VCaP (cell line): ENCODE data around the gene CD40.

Experiments used
- H3K27ac ChIP-seq: fragments of 450-650 bp; 2 replicates; pipeline ENCODE4 v1.5.1; 2017
- CTCF ChIP-seq: fragments of 450-650 bp; conservative IDR thresholded peaks from 2 replicates; pipeline ENCODE4 v1.5.1; 2017; ENCODE audit warnings: mild to moderate bottlenecking, moderate library complexity

CD40 gene

GRCh38 chr20:46133886-46134654, 16.0 kb downstream of the CD40 start:
- TF ChIP-seq CTCF: no peak
- no peak overlapping the region for H3K27ac ChIP-seq

DNA sequence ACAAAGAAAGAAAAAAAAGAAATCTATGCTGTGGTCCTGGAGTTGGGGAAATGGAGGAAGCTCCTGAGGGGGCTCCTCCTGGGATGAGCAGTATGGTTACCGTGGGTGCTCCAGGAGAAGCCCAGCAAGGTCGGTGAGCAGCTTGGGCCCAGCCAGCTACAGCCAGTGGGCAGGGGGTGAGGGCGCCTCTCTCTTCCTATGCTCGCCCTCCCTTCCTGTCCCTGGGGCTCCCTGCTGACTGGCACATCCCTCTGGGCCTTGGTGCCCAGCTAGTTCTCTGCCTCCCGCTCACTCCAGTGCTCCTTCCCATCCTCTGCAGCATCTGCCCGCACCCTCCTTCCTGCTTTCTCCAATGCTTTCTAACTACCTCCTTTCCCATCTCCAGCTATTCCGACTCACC, 16.6 kb downstream of the CD40 start:
- no peak for TF ChIP-seq CTCF
- no peak overlapping the region for H3K27ac ChIP-seq

DNA sequence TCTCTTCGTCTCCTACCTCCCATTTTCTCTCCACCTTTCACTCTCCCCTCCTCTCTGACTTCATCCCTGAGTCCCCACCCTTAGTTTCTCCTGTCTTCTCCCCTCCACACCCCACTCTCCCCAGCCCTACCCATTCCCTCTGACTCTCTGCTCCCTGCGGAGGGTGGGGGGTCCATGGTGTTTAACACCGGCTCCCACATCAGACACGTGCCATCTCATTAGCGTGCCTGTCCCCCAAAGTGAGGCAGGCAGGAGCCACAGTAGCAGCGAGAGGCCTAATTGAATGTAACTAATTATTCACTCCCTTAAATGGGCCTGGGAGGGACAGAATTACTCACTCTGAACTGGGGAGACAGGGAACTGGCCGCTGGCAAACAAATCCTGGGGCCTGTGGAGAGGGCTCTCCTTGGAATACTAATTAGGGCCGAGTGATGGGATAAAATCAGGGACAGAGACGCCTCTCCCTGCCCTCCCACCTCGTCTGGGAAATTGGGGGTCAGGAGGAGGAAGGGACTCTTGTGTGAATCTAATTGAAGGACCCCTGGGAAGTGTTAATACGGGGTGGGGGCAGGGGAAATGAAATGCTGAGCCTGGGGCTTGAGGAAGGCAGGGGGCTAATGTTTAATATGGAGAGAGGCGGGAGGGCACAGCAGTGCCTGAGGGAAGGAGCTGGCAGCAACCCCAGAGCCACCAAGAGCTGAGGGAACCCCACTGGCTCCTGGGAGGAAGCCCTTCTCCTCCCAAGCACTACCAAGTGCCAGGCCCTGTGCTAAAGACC, 17.9 kb downstream of the CD40 start:
- TF ChIP-seq CTCF: no peak
- H3K27ac ChIP-seq: no peak overlapping the region

DNA sequence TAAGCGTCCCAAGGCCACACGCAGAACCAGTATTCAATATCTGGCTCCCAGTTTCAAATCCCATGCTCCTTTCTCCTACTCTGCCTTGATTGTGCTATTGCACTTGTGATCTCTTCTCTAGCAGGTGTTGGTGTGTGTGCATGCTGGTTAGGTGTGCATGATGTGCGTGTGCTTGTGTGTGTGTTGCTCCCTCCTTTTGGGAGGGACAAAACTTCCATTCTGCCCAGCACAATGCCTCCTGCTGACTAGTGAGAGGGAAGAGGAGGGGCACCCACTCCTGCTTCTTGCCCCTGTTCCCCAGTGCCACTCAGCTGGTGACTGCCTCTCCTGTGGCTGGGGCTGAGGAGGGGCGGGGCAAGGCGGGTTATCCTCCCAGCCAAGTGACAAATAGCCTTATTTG, 19.7 kb downstream of the CD40 start:
- no peak overlapping the region for H3K27ac ChIP-seq
- TF ChIP-seq CTCF: no peak

DNA sequence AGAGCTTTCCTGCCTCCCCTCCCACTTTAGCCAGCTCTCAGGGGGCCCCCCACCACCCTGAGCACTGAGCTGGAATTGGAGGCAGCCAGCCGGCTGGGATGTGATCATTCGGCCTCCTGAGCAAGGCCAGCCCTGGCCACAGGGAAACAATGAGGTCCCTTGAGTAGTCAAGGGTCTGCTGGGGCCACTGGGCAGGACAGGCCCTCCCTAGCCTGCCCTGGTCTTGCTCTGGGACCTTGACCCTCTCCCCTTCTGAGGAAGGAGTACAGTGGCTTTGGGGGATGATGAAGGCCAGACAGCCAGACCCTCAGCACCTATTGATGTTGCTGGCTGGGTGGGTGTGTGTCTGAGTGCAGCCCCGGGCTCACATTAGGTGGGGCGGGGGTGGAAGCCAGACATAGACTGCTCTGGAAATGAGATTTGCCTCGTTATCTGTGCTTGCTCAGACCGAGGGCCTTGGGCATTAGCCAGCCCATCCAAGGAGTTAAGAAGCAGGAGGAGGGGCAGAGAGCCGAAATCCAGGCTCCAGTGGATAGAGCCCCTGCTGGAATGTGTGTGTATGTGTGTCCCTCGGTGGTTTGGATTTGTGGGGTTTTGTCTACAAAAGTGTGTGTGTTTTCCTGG, 21.3 kb downstream of the CD40 start:
- TF ChIP-seq CTCF: no peak
- no peak overlapping the region for H3K27ac ChIP-seq

GRCh38 chr20:46139908-46140482, 21.9 kb downstream of the CD40 start:
- H3K27ac ChIP-seq: no peak overlapping the region
- no peak for TF ChIP-seq CTCF

GRCh38 chr20:46142124-46142523, 24.0 kb downstream of the CD40 start:
- H3K27ac ChIP-seq: no peak overlapping the region
- TF ChIP-seq CTCF: no peak
